ENCODE data around the gene GLDC.
A peak's percentile ranks its signal among the peaks of the same experiment; 100 is the strongest.

The GLDC gene

DNA sequence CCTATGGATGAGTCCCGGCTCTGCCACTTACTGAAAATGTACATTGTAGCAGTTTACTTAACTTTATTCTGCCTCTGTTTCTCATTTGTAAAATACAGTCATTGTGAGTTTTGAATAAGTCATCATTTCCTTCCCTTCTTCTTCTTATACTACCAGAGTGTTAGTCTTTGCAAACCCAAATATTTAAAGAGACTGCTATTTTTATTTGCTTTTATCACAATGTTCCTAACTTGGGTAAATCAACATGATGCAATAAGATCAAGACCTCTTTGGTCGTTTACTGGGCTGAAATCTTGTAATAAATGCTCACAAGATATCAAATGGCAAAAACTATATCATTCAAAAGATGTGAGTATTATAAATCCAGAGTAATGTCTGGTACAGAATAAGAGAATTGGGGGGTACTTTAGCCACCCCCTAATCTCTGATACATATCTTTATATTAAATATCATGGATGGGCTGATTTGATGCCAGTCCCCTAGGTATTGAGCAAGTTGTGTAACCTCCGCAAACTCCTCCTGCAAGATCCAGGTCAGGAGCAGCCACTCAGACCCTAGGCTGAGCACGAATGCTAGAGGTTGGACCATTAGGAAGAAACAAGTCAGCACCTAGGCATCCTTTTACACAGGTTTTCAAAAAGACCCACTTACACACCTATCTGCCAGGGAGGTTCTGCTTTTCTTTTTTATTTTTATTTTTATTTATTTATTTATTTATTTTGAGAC lies 13.3 kb upstream of the GLDC start:
- H3K4me3 ChIP-seq (ENCODE audit: low read depth in 1 of 2, low read length in 2 of 2) = no peak overlapping the region
- no peaks in the 10 kb centered on the region for H3K36me3 ChIP-seq (ENCODE audit: insufficient read depth, low read length)
- DNase-seq = no peak
- H3K27ac ChIP-seq (ENCODE audit: low read length) = no peak overlapping the region
- peaks cover 9% of the 10 kb centered on the region for H3K4me1 ChIP-seq (ENCODE audit: insufficient read depth, low read length)
- no peak overlapping the region for H3K9ac ChIP-seq (ENCODE audit: low read depth, low read length)
- H3K27me3 ChIP-seq (ENCODE audit: insufficient read depth, low read length, poor library complexity) = no peaks in the 10 kb centered on the region
- no peaks in the 10 kb centered on the region for H3K79me2 ChIP-seq (ENCODE audit: insufficient read depth, low read length)
- TF ChIP-seq, protein P1, sequence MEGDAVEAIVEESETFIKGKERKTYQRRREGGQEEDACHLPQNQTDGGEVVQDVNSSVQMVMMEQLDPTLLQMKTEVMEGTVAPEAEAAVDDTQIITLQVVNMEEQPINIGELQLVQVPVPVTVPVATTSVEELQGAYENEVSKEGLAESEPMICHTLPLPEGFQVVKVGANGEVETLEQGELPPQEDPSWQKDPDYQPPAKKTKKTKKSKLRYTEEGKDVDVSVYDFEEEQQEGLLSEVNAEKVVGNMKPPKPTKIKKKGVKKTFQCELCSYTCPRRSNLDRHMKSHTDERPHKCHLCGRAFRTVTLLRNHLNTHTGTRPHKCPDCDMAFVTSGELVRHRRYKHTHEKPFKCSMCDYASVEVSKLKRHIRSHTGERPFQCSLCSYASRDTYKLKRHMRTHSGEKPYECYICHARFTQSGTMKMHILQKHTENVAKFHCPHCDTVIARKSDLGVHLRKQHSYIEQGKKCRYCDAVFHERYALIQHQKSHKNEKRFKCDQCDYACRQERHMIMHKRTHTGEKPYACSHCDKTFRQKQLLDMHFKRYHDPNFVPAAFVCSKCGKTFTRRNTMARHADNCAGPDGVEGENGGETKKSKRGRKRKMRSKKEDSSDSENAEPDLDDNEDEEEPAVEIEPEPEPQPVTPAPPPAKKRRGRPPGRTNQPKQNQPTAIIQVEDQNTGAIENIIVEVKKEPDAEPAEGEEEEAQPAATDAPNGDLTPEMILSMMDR (IDR thresholded peaks at IDR 0.05; ENCODE audit: borderline replicate concordance, extremely low read depth, low read length, poor library complexity, severe bottlenecking) = no peak
- TF ChIP-seq EZH2 (IDR thresholded peaks at IDR 0.05; ENCODE audit: borderline replicate concordance, low read depth, low read length, severe bottlenecking) = no peak
- H2AFZ ChIP-seq (ENCODE audit: low read depth, low read length) = no peak overlapping the region
- no peaks in the 10 kb centered on the region for H4K20me1 ChIP-seq (ENCODE audit: insufficient read depth, low read length)
- H3K9me3 ChIP-seq (ENCODE audit: insufficient read depth, low read length, severe bottlenecking) = no peaks in the 10 kb centered on the region
- H3K4me2 ChIP-seq (ENCODE audit: insufficient read depth, low read length) = no peak overlapping the region
- ATAC-seq (ENCODE audit: insufficient read depth, low read depth) = no peak

DNA sequence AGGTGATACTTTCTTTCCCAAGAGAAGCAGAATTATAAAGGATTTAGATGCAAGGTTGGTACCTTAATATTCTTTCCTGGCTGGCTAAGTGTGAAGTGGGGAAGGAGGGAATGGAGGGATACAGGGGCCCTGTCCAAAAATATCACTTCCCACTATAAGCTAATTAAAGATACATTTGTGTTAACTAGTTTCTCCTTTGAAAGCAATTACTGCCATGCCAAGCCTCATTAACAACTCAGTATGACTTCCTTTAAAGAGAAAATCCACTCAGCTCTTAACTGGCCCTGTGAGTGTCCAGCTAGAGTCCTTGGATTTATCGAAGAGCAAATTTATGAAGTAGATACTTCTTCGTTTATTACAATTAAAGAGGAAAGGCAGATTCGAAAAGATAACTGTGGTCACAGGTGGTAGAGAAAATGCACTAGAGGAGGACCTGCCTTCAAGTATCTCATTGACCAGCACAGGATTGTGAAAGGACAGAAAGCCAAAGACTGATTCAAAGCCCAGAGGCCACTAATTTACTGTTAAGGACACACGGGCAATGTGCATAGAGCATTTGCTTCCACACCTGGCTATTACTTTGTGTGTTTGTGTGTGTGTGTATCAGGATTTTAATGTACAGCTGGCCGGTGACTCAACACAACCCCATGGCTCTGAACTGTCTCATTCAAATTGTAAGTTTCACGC lies 11.2 kb upstream of the GLDC start:
- H2AFZ ChIP-seq (ENCODE audit: low read depth, low read length) = no peak overlapping the region
- H3K9ac ChIP-seq (ENCODE audit: low read depth, low read length) = no peak overlapping the region
- no peaks in the 10 kb centered on the region for H3K36me3 ChIP-seq (ENCODE audit: insufficient read depth, low read length)
- H3K79me2 ChIP-seq (ENCODE audit: insufficient read depth, low read length) = no peaks in the 10 kb centered on the region
- TF ChIP-seq, protein P1 (IDR thresholded peaks at IDR 0.05; ENCODE audit: borderline replicate concordance, extremely low read depth, low read length, poor library complexity, severe bottlenecking) = no peak
- H3K9me3 ChIP-seq (ENCODE audit: insufficient read depth, low read length, severe bottlenecking) = no peaks in the 10 kb centered on the region
- no peaks in the 10 kb centered on the region for H3K27me3 ChIP-seq (ENCODE audit: insufficient read depth, low read length, poor library complexity)
- no peak for ATAC-seq (ENCODE audit: insufficient read depth, low read depth)
- DNase-seq = no peak
- H3K4me1 ChIP-seq (ENCODE audit: insufficient read depth, low read length) = peaks cover 9% of the 10 kb centered on the region
- H4K20me1 ChIP-seq (ENCODE audit: insufficient read depth, low read length) = no peaks in the 10 kb centered on the region
- no peak overlapping the region for H3K4me2 ChIP-seq (ENCODE audit: insufficient read depth, low read length)
- H3K27ac ChIP-seq (ENCODE audit: low read length) = no peak overlapping the region
- H3K4me3 ChIP-seq (ENCODE audit: low read depth in 1 of 2, low read length in 2 of 2) = no peak overlapping the region

GRCh38 chr9:6655036-6655435 lies 9.5 kb upstream of the GLDC start:
- Histone ChIP-seq H2AFZ (ENCODE audit: low read depth, low read length) (peak overlapping the region; percentile 1; the same call in 1 of the 2 replicates), H3K9ac (ENCODE audit: low read depth, low read length) (no peak overlapping the region), H3K4me1 (ENCODE audit: insufficient read depth, low read length) (peaks cover 9% of the 10 kb centered on the region), H3K27ac (ENCODE audit: low read length) (no peak overlapping the region; the same call in 1 of the 2 replicates), H3K9me3 (ENCODE audit: insufficient read depth, low read length, severe bottlenecking) (no peaks in the 10 kb centered on the region), H3K36me3 (ENCODE audit: insufficient read depth, low read length) (no peaks in the 10 kb centered on the region), H3K79me2 (ENCODE audit: insufficient read depth, low read length) (no peaks in the 10 kb centered on the region), H4K20me1 (ENCODE audit: insufficient read depth, low read length) (no peaks in the 10 kb centered on the region), H3K4me2 (ENCODE audit: insufficient read depth, low read length) (no peak overlapping the region), H3K27me3 (ENCODE audit: insufficient read depth, low read length, poor library complexity) (no peaks in the 10 kb centered on the region), H3K4me3 (ENCODE audit: low read depth in 1 of 2, low read length in 2 of 2) (no peak overlapping the region)
- peak; percentile 42 for DNase-seq
- TF ChIP-seq EZH2 (IDR thresholded peaks at IDR 0.05; ENCODE audit: borderline replicate concordance, low read depth, low read length, severe bottlenecking) = no peak
- TF ChIP-seq, protein P1 (IDR thresholded peaks at IDR 0.05; ENCODE audit: borderline replicate concordance, extremely low read depth, low read length, poor library complexity, severe bottlenecking) = no peak
- peak; percentile 84 for ATAC-seq (ENCODE audit: insufficient read depth, low read depth)
